GM10266 (cell line): ENCODE data around the gene CAPZB.

Experiments used
- DNase-seq: peaks from one replicate; pipeline ENCODE4 v3.0.0; 2012; ENCODE audit errors: extremely low spot score
- TF ChIP-seq, protein P1 (sequence below): IDR thresholded peaks from 2 replicates; pipeline ENCODE4 v1.5.1; 2012; ENCODE audit warnings: mild to moderate bottlenecking, low read depth; ENCODE audit not compliant: control insufficient read depth, insufficient read depth; ENCODE audit errors: missing control alignments

Gene CAPZB

DNA sequence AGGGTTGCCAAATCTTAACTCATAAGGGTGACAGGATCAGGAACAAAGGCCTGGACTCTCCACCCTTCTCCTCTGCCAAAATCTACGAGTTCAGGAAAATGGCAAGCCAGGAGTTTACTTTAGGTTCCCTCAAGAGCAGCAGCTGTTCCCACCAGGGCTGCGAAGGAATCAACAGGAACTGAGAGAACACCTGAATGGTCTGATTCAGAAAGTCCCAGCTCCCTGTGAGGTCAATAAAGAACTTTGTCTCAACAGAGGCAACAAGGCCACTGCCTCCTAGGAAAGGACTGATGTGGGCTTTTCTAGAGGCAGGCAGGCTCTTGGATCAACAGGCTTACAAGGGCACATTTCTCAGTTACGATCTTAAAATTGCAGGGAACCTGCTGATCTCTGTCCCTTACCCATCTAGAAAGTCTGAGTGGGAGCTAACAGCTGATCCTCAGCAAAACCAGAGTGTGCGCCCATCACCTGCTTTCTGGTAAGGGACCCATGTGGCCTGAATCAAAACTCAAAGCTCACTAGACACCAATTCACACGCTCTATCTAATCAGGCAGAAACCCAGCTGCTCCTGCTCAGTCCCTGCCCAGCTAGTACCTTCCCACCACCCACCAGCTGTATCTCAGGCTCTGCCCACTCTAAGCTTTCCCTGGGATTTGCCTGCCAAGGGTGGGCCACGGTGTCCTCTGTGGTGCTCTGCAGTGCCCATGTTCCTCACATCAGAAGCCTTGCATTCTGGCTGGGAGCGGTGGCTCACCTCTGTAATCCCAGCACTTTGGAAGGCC is 83.1 kb downstream of the CAPZB start:
- TF ChIP-seq, protein P1, sequence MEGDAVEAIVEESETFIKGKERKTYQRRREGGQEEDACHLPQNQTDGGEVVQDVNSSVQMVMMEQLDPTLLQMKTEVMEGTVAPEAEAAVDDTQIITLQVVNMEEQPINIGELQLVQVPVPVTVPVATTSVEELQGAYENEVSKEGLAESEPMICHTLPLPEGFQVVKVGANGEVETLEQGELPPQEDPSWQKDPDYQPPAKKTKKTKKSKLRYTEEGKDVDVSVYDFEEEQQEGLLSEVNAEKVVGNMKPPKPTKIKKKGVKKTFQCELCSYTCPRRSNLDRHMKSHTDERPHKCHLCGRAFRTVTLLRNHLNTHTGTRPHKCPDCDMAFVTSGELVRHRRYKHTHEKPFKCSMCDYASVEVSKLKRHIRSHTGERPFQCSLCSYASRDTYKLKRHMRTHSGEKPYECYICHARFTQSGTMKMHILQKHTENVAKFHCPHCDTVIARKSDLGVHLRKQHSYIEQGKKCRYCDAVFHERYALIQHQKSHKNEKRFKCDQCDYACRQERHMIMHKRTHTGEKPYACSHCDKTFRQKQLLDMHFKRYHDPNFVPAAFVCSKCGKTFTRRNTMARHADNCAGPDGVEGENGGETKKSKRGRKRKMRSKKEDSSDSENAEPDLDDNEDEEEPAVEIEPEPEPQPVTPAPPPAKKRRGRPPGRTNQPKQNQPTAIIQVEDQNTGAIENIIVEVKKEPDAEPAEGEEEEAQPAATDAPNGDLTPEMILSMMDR, result no peak
- no peak for DNase-seq

DNA sequence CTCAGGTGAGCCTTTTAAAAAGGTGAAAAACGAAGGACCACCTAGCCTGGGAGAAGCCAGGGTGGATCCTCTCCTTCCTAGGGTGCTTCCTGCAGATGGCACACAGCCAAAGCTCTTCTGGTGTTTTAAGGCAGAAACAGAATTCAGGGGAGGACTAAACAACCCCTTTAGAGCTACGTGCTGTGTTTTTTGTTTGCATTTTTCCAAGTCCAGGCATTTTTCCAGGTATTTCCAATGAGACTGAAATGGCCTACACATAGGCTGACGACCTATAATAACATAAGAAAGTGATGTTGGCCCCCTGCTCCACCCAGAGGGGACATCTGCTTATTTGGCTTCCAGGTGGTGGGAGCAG is 83.8 kb downstream of the CAPZB start:
- no peak for DNase-seq
- TF ChIP-seq, protein P1, result no peak

DNA sequence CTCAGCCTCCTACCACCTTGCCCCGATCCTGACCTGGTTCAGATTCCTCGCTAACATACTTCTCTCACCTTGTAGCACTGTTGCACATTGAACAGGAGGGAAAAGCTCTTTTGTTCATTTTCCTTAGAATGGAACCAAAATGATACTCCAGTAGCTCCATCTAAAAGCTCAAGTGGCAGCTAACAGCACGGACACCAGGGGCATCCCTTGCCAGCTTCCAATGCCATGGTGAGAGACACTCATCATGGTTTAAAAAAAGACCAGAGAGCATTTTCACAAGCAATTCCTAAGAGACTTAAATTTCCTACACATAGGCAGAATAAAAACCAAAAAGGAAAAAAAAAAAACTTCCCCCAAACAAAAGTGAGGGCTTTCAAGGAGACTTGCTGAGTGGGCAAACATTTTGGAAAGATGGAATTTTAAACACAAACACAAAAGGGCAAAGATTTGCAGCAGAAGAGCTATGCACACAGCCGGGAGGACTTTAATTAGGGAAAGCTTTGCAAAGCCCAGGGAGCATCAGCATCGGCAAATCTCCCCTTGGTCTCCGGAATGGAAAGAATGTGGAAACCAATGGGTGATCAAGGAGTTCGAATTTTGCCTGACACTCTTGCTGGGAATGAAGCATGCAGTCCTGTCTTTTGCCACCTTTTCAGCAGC is 84.3 kb downstream of the CAPZB start:
- no peak for DNase-seq
- TF ChIP-seq, protein P1, result no peak

DNA sequence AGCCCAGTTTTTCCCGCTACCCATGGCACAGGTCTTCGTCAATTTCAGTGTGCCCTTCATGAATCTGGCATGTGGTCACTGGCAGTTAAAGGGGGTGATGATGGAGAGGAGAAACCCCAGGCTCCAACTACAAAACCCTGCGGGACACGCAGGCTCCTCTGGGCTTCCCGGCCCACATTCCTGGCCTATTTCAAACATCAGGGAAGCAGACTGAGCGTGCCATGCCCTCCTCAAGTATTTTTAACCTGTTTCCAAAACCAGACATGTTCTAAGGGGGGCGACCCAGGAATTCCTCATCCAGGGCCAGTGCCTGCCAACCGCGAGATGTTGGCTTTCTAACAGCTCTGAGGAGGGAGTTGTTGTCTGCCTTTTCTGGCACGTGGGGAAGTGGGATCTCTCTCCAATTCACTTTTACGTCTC is 85.1 kb downstream of the CAPZB start:
- TF ChIP-seq, protein P1, result no peak
- no peak for DNase-seq

DNA sequence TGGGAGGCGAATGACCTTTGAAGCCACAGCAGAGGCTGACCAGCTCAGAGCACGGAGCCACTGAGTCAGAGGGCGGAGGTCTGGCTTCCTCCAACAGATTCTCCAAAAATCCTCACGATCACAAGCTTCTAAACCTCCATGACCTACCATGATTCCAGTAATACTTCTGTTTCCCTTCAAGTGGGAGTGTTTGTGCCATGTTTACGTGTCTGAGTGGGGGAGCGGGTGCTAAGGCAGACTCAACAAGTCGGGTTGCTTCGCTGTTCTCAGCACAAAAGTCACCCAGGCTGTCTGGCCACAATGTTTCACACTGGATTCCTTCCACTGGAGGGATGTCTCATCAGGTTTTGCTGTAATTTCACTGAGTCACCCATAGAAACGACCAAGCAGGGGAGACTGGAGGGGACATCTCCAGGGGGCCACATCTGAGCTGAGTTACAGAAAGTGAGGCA is 87.0 kb downstream of the CAPZB start:
- TF ChIP-seq, protein P1, result no peak
- no peak for DNase-seq

DNA sequence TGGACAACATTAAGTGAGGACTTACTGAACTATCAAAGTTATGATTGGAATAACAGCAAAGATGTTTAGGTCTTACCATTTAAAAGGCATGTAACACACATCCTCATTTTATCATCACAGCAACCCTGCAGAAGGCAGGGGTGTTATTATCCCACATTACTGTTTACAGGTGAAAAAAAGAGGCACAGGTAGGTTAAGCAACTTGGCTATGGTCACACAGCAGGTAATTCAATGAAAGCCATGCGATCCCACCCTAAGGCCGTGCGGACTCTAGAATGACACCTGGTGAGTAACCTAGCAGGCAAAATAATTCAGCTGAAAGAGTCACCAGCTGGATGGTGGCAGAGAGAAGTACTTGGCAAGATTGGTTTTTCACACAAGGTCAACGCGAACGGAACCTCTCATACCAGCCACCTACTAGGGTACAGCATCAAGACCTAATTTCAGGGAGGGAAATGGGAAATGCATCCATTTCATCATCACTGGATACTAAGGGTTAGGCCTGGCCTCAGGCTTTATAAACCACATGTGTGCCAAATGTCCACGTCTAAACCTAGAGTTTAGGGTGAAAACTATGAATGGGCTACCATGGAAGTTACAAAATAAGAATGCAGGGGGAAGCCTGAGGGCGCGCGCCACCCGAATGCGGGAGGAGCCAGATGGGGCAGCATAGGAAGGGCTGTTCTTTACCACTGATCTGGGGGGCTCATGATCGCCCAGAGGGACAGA is 88.0 kb downstream of the CAPZB start:
- DNase-seq, result no peak
- TF ChIP-seq, protein P1, result no peak
